ENCODE results near the gene KRT6C.

The KRT6C gene

GRCh38 chr12:52434081-52434733, 39.4 kb downstream of the KRT6C start, which contains the start of gene KRT75:
Gene KRT75, minus strand, starts transcription at chr12:52434371. Its CDS starts 67 bp downstream, at chr12:52434304.
- ATAC-seq, result no peak

GRCh38 chr12:52433501-52434080, 40.0 kb downstream of the KRT6C start:
- no peak for ATAC-seq

GRCh38 chr12:52432559-52433207, 40.9 kb downstream of the KRT6C start:
- no peak for ATAC-seq

GRCh38 chr12:52428121-52428520, 45.5 kb downstream of the KRT6C start:
- ATAC-seq, result no peak

- no peak for ATAC-seq
Observed at GRCh38 chr12:52427083-52427482, 46.5 kb downstream of the KRT6C start.

- no peak for ATAC-seq
Observed at GRCh38 chr12:52426034-52426433, 47.6 kb downstream of the KRT6C start.

GRCh38 chr12:52425466-52425865, 48.1 kb downstream of the KRT6C start:
- no peak for ATAC-seq

GRCh38 chr12:52423661-52424500, 49.7 kb downstream of the KRT6C start:
- ATAC-seq, result no peak

- ATAC-seq, result no peak
Observed at GRCh38 chr12:52423035-52423434, 50.6 kb downstream of the KRT6C start.

- no peak for ATAC-seq
Observed at GRCh38 chr12:52419656-52420055, 53.9 kb downstream of the KRT6C start.

GRCh38 chr12:52418576-52419110, 55.0 kb downstream of the KRT6C start:
- ATAC-seq, result no peak

All from activated CD4-positive, CD25-positive, alpha-beta regulatory T cell treated with anti-CD3 and anti-CD28 coated beads, Interleukin-2, amount 50 U/mL, for 24 hours (primary cell).